GM18505 (cell line): ENCODE measurements around the gene KATNIP.

Source experiments
- ATAC-seq: cut with Tn5 transposase; IDR thresholded peaks from one replicate; pipeline ENCODE4 v1.9.1; 2021; ENCODE audit not compliant: unreplicated experiment
- POLR2A ChIP-seq: IDR thresholded peaks from 4 replicates; pipeline ENCODE4 v1.6.1; 2011; ENCODE audit warnings: borderline replicate concordance; ENCODE audit not compliant: insufficient read depth, insufficient read length; ENCODE audit errors: extremely low read depth

The KATNIP gene

GRCh38 chr16:27576729-27577128, 26.8 kb downstream of the KATNIP start:
- no peak for TF ChIP-seq POLR2A
- ATAC-seq: no peak

DNA sequence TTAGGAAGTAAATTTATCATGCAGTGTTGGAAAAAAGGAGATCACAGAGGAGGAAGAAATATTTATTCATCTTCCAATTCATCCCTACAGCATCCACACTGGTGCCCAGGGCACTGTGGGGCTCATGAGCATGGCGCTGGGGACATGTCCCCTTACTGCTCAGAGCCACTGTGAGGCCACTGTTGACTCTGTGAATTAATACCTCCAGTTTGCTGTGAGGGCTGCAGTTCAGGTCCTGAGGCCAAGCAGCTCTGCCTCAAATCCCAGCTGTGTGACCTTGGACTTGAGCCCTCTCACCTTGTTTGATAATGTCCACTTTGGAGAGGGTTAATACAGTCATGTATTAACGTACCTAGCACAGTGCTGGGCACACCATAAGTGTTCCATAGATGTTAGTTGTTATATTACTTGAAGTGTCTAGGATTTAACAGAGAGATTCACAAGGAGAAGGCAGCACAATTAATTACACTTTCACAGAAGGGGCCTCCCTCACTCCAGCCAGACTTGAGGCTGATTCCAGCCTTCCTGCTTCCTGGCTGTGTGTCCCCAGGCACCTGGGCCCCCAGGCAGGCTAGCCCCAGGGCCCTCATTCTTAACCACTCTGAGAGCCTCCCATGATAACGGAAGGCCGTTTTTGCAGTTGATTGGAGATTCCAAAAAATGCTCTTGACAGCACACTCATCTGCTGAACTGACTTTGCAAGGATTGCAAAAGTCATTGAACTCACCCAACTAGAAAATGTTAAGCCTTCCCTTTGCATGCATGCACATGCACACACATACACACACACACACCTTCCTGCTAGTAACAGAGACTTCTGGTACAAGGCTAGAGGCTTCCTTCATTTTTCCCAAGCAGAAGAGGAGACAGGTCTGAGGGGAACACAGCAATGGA, 29.4 kb downstream of the KATNIP start:
- ATAC-seq: no peak

DNA sequence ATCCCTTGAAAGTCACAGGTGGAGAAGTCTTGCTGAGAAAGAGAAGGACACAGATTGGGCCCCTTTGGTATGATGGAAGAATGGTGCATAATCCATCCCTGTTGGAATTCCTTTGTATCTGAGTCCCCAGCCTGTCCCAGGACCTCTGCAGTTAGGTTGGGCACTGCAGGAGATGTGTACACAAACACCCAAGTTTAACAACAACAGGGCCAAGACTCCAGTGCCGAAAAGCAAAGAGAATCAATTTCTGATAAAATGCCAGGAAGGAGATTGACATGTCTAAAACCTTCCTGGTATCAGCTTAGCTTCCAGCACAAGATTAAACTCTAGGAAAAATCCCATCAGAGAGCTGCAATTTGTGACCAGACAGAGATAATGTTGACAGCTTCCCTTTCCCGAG, 32.9 kb downstream of the KATNIP start:
- ATAC-seq: no peak
- TF ChIP-seq POLR2A: no peak

More for the DNA sequence above, 29.4 kb downstream of the KATNIP start:
- TF ChIP-seq POLR2A: no peak

GRCh38 chr16:27583634-27584033, 33.7 kb downstream of the KATNIP start:
- no peak for TF ChIP-seq POLR2A
- ATAC-seq: no peak

- no peak for ATAC-seq
- no peak for TF ChIP-seq POLR2A
Observed at GRCh38 chr16:27585200-27585599, 35.3 kb downstream of the KATNIP start.

GRCh38 chr16:27586711-27587110, 36.8 kb downstream of the KATNIP start:
- TF ChIP-seq POLR2A: no peak
- no peak for ATAC-seq

GRCh38 chr16:27588057-27588456, 38.1 kb downstream of the KATNIP start:
- no peak for ATAC-seq
- no peak for TF ChIP-seq POLR2A

DNA sequence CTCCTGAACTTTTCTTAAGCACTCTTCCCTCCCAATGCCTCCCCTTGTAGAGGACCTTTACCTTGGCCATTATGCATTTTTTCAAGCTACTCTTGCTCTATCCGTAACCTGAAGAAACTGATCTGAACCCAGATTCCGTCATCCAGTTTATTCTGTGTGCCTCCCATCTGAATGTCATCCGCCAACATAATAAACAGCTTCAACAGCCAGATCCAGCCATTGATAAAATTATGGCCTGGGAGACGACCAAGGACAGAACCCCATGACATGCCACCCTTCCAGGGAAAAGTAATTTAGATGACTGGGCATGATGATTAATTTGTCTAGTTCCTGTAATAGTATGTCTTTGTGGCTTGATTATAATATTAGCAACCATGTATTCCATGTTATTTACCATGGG, 41.9 kb downstream of the KATNIP start:
- no peak for TF ChIP-seq POLR2A
- ATAC-seq: no peak

GRCh38 chr16:27595475-27595874, 45.5 kb downstream of the KATNIP start:
- no peak for ATAC-seq
- TF ChIP-seq POLR2A: no peak

DNA sequence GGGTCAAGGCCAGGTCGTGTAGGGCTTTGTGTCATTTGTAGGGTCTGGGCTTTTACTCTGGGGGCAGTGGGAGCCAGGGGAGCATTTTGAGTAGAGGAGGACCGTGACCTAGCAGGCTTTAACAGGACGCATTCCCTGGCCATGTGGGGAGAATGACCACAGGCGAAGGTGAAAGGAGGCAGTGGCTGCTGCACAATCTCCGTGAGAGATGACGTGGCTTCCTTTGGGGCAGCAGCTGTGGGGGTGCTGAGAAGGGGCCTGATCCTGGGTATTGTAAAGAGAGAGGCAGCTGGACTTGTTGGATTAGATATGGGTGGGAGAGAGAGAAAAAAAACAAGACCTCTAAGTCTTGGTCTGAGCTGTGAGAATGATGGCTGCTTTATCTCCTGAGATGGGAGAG, 46.0 kb downstream of the KATNIP start:
- ATAC-seq: no peak
- no peak for TF ChIP-seq POLR2A

DNA sequence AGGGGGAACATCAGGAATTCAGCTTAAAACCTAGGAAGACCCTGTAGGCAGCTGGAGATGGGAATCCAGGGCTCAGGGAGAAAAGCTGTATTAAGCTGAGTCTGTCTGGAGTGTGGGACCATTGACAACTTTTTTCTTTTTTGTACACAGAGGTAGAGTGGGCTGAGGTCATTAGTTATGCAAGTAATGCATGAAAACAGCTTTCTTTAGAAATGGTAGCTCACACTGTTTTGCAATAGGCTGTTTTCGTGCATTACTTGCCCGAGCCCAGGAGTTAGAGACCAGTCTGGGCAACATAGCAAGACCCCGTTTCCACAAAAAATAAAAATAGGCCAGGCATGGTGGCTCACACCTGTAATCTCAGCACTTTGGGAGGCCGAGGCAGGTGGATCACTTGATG, 46.5 kb downstream of the KATNIP start:
- no peak for ATAC-seq
- TF ChIP-seq POLR2A: no peak

DNA sequence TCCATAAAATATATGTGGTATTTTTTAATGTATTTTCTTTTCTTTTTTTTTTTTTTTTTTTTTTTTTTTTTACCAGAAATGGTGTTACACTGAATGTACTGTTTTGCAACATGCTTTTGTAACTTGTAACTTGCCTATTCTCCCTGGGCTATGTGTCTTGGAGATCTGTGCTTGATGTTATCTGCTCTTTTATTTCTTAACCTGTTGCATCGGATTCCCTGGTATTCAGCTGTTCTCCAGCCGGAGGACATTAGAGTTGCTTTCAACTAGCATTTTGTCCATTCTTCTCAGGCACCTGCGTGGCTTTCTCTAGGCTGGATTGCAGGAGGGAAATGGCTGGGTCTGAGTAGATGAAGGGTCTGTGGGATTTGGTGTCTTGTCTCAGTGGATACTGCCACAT, 47.4 kb downstream of the KATNIP start:
- no peak for TF ChIP-seq POLR2A
- no peak for ATAC-seq

DNA sequence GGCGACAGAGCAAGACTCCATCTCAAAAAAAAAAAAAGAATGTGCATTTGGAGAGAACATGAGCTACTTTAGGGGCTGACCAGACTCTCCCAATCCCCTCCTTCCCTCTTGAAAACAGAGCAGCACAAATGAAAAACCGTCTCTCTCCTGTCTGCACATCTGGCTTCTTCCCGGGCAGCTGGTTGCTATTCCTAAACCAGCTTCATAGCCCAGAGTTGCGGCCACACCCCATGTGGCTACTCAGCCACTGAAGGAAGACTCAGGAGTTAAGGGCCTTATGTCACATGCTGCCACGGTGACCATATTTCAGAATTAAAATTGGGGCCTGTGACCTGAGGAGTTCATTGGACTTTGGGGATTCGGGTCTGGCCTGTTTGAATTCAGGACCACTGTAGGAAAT, 48.3 kb downstream of the KATNIP start:
- ATAC-seq: no peak
- no peak for TF ChIP-seq POLR2A

GRCh38 chr16:27598931-27599565, 49.1 kb downstream of the KATNIP start:
- ATAC-seq: no peak
- no peak for TF ChIP-seq POLR2A
